ENCODE data around the gene MTA1.

MTA1 gene

DNA sequence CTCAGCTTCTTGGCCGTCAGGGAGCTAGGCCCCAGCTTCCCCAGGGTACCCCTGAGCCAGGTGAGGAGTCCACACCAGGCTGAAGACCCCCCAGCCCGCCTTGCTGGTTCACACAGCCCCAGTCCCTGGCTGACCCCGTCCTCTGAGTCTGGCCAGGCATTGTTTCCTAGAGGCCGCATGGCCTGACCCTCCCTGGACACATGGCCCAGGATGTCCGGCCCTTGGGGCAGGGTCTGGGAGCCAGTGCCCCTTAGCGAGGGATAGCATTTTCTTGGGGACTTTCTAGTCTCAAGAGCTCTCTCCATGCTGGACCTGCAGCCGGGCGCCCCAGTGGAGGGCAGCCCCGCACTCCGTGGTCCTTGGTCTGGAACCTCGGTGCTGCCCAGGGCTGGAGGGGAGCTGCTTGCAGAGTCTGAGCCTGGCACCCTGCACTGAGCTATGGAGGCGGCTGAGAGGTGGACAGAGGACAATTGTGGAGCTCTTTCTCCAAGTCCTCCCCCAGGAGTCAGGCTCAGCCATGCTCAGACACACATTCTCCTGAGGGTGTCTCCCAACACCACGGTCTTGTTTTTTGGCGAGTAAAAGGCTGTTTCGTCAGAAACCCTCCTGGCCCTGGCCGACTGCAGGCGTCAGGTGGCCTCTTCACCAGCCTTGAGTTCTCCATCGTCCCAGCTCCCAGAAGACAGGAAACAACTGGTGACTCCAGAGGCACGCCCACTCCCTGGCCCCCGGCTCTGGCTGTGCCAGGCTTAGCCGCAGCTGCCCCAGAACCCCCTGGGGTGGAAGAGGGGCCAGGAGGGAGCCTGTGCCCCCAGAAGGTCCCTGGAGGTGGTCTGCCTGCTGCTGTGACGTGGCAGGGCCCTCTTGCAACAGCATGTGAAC lies 37.4 kb downstream of the MTA1 start:
- H3K36me3 ChIP-seq = peaks cover 57% of the 10 kb centered on the region
- H3K4me1 ChIP-seq (ENCODE audit: control insufficient read depth in 1 of 2, insufficient read depth in 1 of 2, low read depth in 1 of 2, low read length in 1 of 2) = no peaks in the 10 kb centered on the region
- H3K4me3 ChIP-seq (ENCODE audit: low read depth in 1 of 2, low read length in 1 of 2) = no peak overlapping the region
- H3K9me3 ChIP-seq = no peaks in the 10 kb centered on the region
- H3K27me3 ChIP-seq = no peaks in the 10 kb centered on the region
- H3K27ac ChIP-seq = no peak overlapping the region
- TF ChIP-seq, protein P1, sequence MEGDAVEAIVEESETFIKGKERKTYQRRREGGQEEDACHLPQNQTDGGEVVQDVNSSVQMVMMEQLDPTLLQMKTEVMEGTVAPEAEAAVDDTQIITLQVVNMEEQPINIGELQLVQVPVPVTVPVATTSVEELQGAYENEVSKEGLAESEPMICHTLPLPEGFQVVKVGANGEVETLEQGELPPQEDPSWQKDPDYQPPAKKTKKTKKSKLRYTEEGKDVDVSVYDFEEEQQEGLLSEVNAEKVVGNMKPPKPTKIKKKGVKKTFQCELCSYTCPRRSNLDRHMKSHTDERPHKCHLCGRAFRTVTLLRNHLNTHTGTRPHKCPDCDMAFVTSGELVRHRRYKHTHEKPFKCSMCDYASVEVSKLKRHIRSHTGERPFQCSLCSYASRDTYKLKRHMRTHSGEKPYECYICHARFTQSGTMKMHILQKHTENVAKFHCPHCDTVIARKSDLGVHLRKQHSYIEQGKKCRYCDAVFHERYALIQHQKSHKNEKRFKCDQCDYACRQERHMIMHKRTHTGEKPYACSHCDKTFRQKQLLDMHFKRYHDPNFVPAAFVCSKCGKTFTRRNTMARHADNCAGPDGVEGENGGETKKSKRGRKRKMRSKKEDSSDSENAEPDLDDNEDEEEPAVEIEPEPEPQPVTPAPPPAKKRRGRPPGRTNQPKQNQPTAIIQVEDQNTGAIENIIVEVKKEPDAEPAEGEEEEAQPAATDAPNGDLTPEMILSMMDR (IDR thresholded peaks at IDR 0.05) = no peak

DNA sequence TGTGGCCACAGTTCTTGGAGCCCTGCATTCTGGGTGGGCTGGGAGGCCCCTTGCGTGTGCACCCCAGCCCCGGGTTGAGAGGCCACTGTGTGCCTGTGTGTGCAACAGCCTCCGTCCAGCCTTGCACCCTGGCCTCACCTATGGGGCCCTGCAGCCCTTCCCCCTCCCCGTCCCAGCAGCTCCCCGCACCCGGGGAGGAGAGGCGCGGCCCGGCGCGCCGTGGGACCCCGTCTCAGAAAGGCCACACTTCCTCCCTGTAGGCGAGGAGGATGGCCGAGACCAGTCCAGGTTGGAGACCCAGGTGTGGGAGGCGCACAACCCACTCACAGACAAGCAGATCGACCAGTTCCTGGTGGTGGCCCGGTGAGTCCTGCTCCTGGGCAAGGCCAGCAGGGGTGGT lies 38.4 kb downstream of the MTA1 start:
- TF ChIP-seq, protein P1 (IDR thresholded peaks at IDR 0.05) = no peak
- peaks cover 55% of the 10 kb centered on the region for H3K36me3 ChIP-seq

DNA sequence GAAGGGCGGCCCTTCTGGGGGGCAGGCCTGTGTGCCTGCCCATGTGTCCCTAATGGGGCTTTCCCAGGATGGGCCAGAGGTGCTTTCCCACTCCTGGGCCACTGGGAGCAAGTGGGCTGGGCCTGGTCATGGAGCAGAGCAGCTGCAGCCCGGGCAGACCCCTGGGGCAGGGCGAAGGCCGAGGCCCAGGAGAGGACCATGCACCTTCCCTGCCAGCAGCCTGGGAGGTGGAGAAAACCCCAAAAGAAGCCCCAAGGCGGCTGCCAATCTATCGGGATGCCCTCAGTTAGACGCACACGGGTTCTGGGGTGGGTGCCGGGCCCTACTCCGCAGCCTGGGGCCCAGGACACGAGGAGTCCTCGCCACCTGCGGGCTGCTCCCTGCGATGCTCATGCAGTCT lies 38.9 kb downstream of the MTA1 start:
- TF ChIP-seq, protein P1 (IDR thresholded peaks at IDR 0.05) = no peak
- no peak overlapping the region for H3K4me3 ChIP-seq (ENCODE audit: low read depth in 1 of 2, low read length in 1 of 2)
- H3K27ac ChIP-seq = no peak overlapping the region

More for the DNA sequence above, 38.4 kb downstream of the MTA1 start:
- Histone ChIP-seq H3K4me1 (ENCODE audit: control insufficient read depth in 1 of 2, insufficient read depth in 1 of 2, low read depth in 1 of 2, low read length in 1 of 2) (no peaks in the 10 kb centered on the region), H3K27me3 (no peaks in the 10 kb centered on the region), H3K4me3 (ENCODE audit: low read depth in 1 of 2, low read length in 1 of 2) (no peak overlapping the region), H3K9me3 (no peaks in the 10 kb centered on the region), H3K27ac (no peak overlapping the region)

DNA sequence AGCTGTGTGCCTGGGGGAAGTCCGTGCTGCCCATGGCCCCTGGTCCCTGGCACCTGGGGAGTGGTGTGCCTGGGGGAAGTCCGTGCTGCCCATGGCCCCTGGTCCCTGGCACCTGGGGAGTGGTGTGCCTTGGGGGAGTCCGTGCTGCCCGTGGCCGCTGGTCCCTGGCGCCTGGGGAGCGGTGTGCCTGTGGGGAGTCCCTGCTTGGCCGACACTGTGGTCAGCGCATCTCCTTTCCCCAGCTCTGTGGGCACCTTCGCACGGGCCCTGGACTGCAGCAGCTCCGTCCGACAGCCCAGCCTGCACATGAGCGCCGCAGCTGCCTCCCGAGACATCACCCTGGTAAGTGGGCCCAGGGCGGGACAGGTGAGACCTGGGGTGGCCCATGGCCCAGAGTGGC lies 40.5 kb downstream of the MTA1 start:
- Histone ChIP-seq H3K9me3 (no peaks in the 10 kb centered on the region), H3K27ac (no peak overlapping the region), H3K36me3 (peaks cover 65% of the 10 kb centered on the region), H3K27me3 (no peaks in the 10 kb centered on the region), H3K4me3 (ENCODE audit: low read depth in 1 of 2, low read length in 1 of 2) (no peak overlapping the region), H3K4me1 (ENCODE audit: control insufficient read depth in 1 of 2, insufficient read depth in 1 of 2, low read depth in 1 of 2, low read length in 1 of 2) (no peaks in the 10 kb centered on the region)
- TF ChIP-seq, protein P1 (IDR thresholded peaks at IDR 0.05) = no peak

More for the DNA sequence above, 38.9 kb downstream of the MTA1 start:
- H3K9me3 ChIP-seq = no peaks in the 10 kb centered on the region
- no peaks in the 10 kb centered on the region for H3K27me3 ChIP-seq
- peaks cover 57% of the 10 kb centered on the region for H3K36me3 ChIP-seq
- no peaks in the 10 kb centered on the region for H3K4me1 ChIP-seq (ENCODE audit: control insufficient read depth in 1 of 2, insufficient read depth in 1 of 2, low read depth in 1 of 2, low read length in 1 of 2)

DNA sequence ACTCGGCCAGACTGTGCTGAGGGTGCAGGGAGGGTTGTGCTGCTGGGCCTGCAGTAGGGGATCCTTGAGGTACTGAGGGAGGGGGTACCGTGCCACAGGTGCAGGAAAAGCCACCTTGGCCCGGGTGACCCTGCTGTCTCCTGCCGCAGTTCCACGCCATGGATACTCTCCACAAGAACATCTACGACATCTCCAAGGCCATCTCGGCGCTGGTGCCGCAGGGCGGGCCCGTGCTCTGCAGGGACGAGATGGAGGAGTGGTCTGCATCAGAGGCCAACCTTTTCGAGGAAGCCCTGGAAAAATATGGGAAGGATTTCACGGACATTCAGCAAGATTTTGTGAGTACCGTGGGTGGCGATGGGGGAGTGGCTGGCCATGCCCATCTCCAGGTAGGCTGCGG lies 41.0 kb downstream of the MTA1 start:
- Histone ChIP-seq H3K4me3 (ENCODE audit: low read depth in 1 of 2, low read length in 1 of 2) (no peak overlapping the region), H3K27me3 (no peaks in the 10 kb centered on the region), H3K4me1 (ENCODE audit: control insufficient read depth in 1 of 2, insufficient read depth in 1 of 2, low read depth in 1 of 2, low read length in 1 of 2) (no peaks in the 10 kb centered on the region), H3K27ac (no peak overlapping the region), H3K9me3 (no peaks in the 10 kb centered on the region), H3K36me3 (peaks cover 65% of the 10 kb centered on the region)
- TF ChIP-seq, protein P1 (IDR thresholded peaks at IDR 0.05) = no peak
